ENCODE measurements around the gene FBXO21.

Gene FBXO21

DNA sequence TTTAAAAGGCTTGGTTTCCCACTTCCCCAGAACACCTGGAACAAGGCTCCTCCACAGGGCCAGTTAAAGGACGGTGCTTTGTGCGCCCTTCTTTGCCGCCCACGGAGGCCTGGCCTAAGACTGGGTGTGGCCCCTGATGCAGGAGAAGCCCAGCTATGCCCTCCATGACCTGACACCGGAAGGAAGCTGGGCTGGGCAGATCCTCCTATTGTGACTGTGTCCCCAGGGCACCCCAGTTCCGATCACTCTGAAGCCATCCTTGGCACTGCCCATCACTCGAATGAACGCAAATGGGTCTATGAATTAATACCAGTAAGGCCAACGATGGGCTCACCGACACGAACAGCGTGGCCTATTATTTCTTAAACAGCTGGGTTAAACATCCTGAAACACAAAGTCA, 42.6 kb downstream of the FBXO21 start:
- Mint-ChIP-seq H3K27ac (no peak overlapping the region), H3K9me3 (no peaks in the 10 kb centered on the region), H3K36me3 (peaks cover 41 to 61% of the 10 kb centered on the region in 2 donors), H3K4me1 (peaks cover 12 to 18% of the 10 kb centered on the region in 2 donors), H3K27me3 (no peaks in the 10 kb centered on the region), H3K4me3 (no peak overlapping the region)
- DNase-seq (no peak), ATAC-seq (replicated peaks) (no peak)

- no peak overlapping the region for H3K4me3 Mint-ChIP-seq
- no peak overlapping the region for H3K27ac Mint-ChIP-seq
- peaks cover 26 to 58% of the 10 kb centered on the region in 2 donors for H3K36me3 Mint-ChIP-seq
- peaks cover 7 to 15% of the 10 kb centered on the region in 2 donors for H3K4me1 Mint-ChIP-seq
- no peaks in the 10 kb centered on the region for H3K27me3 Mint-ChIP-seq
- no peak for ATAC-seq (replicated peaks)
- DNase-seq = no peak
- H3K9me3 Mint-ChIP-seq = no peaks in the 10 kb centered on the region
Measured at GRCh38 chr12:117145597-117146154, 44.6 kb downstream of the FBXO21 start.

GRCh38 chr12:117144599-117144998, 45.7 kb downstream of the FBXO21 start:
- Mint-ChIP-seq H3K27me3 (no peaks in the 10 kb centered on the region), H3K9me3 (no peaks in the 10 kb centered on the region), H3K27ac (no peak overlapping the region), H3K4me1 (peaks cover 4 to 10% of the 10 kb centered on the region in 2 donors), H3K4me3 (no peak overlapping the region), H3K36me3 (peaks cover 18 to 55% of the 10 kb centered on the region in 2 donors)
- DNase-seq (no peak), ATAC-seq (replicated peaks) (no peak)

DNA sequence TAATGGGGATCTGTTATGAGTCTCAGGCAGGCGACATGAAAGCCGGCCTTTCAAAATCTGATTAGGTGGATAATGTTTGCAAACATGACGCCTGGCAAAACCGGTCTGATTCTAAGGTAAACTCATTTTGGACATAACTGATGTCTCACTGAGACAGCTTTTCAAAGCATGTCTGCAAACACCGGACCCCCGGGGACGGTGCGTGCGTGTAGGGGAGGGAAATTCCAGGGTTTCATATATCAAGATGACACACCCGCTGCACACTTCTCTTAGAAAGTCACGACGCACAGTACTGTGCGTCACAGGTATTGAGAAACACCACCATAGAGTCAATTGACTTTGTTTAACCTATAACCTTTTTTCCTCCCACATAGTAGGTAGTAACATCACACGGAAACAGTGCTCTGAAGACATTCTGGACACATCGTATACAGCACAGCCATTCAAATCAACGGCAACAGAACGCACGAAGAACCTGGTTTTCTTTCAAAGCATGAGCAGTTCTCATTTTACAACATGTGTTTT, 47.2 kb downstream of the FBXO21 start:
- ATAC-seq (replicated peaks) (peak; percentile 23 to 78), DNase-seq (no peak)
- Mint-ChIP-seq H3K9me3 (no peaks in the 10 kb centered on the region), H3K27ac (peak overlapping the region; percentile 83), H3K36me3 (peaks cover 17 to 49% of the 10 kb centered on the region in 2 donors), H3K27me3 (no peaks in the 10 kb centered on the region), H3K4me3 (no peak overlapping the region), H3K4me1 (peaks cover 0 to 8% of the 10 kb centered on the region in 2 donors)

- H3K9me3 Mint-ChIP-seq = no peaks in the 10 kb centered on the region
- peaks cover 17 to 44% of the 10 kb centered on the region in 2 donors for H3K36me3 Mint-ChIP-seq
- no peaks in the 10 kb centered on the region for H3K27me3 Mint-ChIP-seq
- no peak overlapping the region for H3K4me3 Mint-ChIP-seq
- H3K4me1 Mint-ChIP-seq = peaks cover 0 to 5% of the 10 kb centered on the region in 2 donors
- peak overlapping the region; percentile 83 for H3K27ac Mint-ChIP-seq
- DNase-seq = peak; percentile 41
- peak; percentile 71 to 72 for ATAC-seq (replicated peaks)
Measured at GRCh38 chr12:117142094-117142493, 48.2 kb downstream of the FBXO21 start.

GRCh38 chr12:117141097-117141898, 49.0 kb downstream of the FBXO21 start:
- no peak for ATAC-seq (replicated peaks)
- Mint-ChIP-seq H3K4me3 (no peak overlapping the region), H3K27ac (no peak overlapping the region), H3K4me1 (peaks cover 0 to 5% of the 10 kb centered on the region in 2 donors), H3K36me3 (peaks cover 15 to 37% of the 10 kb centered on the region in 2 donors), H3K9me3 (no peaks in the 10 kb centered on the region), H3K27me3 (no peaks in the 10 kb centered on the region)
- DNase-seq = no peak

DNA sequence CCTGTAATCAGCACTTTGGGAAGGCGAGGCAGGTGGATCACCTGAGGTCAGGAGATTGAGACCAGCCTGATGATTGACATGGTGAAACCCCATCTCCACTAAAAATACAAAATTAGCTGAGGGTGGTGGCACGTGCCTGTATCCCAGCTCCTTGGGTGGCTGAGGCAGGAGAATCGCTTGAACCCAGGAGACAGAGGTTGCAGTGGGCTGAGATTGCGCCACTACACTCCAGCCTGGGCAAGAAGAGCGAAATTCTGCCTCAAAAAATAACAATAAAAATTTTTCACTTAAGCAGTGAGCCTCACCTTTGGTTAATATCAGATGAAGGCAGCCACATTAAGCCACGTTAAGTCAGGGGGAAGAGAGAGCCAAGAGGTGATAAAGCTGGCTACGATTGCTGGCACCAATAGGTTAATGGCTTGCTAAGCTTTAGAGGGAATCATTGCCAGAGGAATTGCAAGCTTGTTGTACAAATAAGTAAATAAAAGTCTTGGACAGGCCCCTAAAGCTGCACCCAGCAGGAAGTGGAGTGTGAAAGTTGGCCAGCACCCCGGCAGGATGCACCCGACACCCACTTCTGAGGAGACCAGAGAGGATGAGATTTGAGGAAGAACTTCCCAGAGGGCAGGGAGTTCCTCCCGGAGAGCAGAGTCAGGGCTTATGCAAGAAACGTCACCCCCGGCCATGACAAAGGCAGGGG, 49.7 kb downstream of the FBXO21 start:
- H3K4me1 Mint-ChIP-seq = peaks cover 0 to 5% of the 10 kb centered on the region in 2 donors
- peak overlapping the region; percentile 9 for H3K27ac Mint-ChIP-seq
- peaks cover 9 to 31% of the 10 kb centered on the region in 2 donors for H3K36me3 Mint-ChIP-seq
- no peaks in the 10 kb centered on the region for H3K9me3 Mint-ChIP-seq
- no peak overlapping the region for H3K4me3 Mint-ChIP-seq
- ATAC-seq (replicated peaks) = no peak
- H3K27me3 Mint-ChIP-seq = no peaks in the 10 kb centered on the region
- DNase-seq = no peak

DNA sequence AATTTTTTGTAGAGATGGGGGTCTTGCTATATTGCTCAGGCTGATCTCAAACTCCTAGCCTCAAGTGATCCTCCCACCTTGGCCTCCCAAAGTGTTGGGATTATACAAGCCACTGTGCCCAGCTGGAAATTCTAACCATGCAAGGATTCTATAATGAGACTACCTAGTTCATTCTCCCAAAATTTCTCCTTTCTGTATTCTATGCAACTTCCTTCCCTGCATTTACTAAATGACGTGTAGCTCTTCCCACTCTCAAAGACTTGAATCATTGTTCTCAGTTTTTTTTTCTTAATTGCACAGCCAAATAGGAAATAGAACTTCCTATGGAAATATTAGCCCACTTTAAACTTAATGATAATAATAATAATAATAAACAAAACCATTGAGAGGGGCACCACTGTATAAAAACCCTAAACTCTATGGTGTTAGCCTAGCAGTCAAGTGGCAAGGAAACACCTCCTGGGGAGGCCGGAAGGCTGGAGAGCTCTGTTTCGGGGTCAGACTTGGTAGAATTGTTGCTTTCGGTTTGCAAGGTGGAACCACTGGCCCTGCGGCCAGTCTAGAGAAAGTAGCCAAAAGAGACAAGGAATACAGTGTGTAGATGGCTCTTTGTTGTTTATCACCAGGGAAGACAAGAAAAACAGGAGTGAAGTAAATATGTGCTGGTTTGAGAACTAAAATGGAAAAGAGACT, 51.1 kb downstream of the FBXO21 start:
- H3K9me3 Mint-ChIP-seq = no peaks in the 10 kb centered on the region
- peaks cover 2 to 7% of the 10 kb centered on the region in 2 donors for H3K4me1 Mint-ChIP-seq
- H3K27ac Mint-ChIP-seq = no peak overlapping the region
- DNase-seq = no peak
- ATAC-seq (replicated peaks) = no peak
- H3K4me3 Mint-ChIP-seq = no peak overlapping the region
- H3K36me3 Mint-ChIP-seq = peaks cover 8 to 28% of the 10 kb centered on the region in 2 donors
- no peaks in the 10 kb centered on the region for H3K27me3 Mint-ChIP-seq

- H3K27ac Mint-ChIP-seq = no peak overlapping the region
- no peak overlapping the region for H3K4me3 Mint-ChIP-seq
- DNase-seq (no peak), ATAC-seq (replicated peaks) (no peak)
- H3K9me3 Mint-ChIP-seq = no peaks in the 10 kb centered on the region
- peaks cover 6 to 10% of the 10 kb centered on the region in 2 donors for H3K4me1 Mint-ChIP-seq
- peaks cover 0 to 4% of the 10 kb centered on the region in 2 donors for H3K36me3 Mint-ChIP-seq
- H3K27me3 Mint-ChIP-seq = no peaks in the 10 kb centered on the region
Measured at GRCh38 chr12:117134721-117135120, 55.5 kb downstream of the FBXO21 start.

- Mint-ChIP-seq H3K4me1 (peaks cover 6 to 10% of the 10 kb centered on the region in 2 donors), H3K9me3 (no peaks in the 10 kb centered on the region), H3K27ac (peak overlapping the region; percentile 93), H3K27me3 (no peaks in the 10 kb centered on the region), H3K36me3 (peaks cover 0 to 4% of the 10 kb centered on the region in 2 donors), H3K4me3 (peak overlapping the region; percentile 26 to 67)
- ATAC-seq (replicated peaks) (peak; percentile 93), DNase-seq (peak; percentile 53)
Measured at GRCh38 chr12:117134059-117134458, 56.2 kb downstream of the FBXO21 start.

GRCh38 chr12:117130801-117131200, 59.5 kb downstream of the FBXO21 start:
- DNase-seq = no peak
- Mint-ChIP-seq H3K36me3 (peaks cover 0 to 4% of the 10 kb centered on the region in 2 donors), H3K4me3 (no peak overlapping the region), H3K4me1 (peaks cover 6 to 10% of the 10 kb centered on the region in 2 donors), H3K27ac (no peak overlapping the region), H3K9me3 (peaks cover 0 to 2% of the 10 kb centered on the region in 2 donors), H3K27me3 (no peaks in the 10 kb centered on the region)
- ATAC-seq (replicated peaks) = no peak

- DNase-seq (no peak), ATAC-seq (replicated peaks) (no peak)
- no peak overlapping the region for H3K27ac Mint-ChIP-seq
- peaks cover 8 to 10% of the 10 kb centered on the region in 2 donors for H3K4me1 Mint-ChIP-seq
- H3K36me3 Mint-ChIP-seq = peaks cover 0 to 4% of the 10 kb centered on the region in 2 donors
- peaks cover 0 to 2% of the 10 kb centered on the region in 2 donors for H3K9me3 Mint-ChIP-seq
- no peak overlapping the region for H3K4me3 Mint-ChIP-seq
- no peaks in the 10 kb centered on the region for H3K27me3 Mint-ChIP-seq
Measured at GRCh38 chr12:117129391-117129790, 60.9 kb downstream of the FBXO21 start.

GRCh38 chr12:117127933-117128823, 62.1 kb downstream of the FBXO21 start:
- Mint-ChIP-seq H3K27me3 (no peaks in the 10 kb centered on the region), H3K9me3 (peaks cover 0 to 2% of the 10 kb centered on the region in 2 donors), H3K4me3 (no peak overlapping the region), H3K27ac (no peak overlapping the region), H3K4me1 (peaks cover 0 to 1% of the 10 kb centered on the region in 2 donors), H3K36me3 (peaks cover 0 to 3% of the 10 kb centered on the region in 2 donors)
- ATAC-seq (replicated peaks) (no peak), DNase-seq (no peak)

Measured in stimulated activated naive B cell treated with anti-CD40 and anti-IgM and Interleukin-4, amounts not matched to agents 10 μg/mL and 1 μg/mL and 100 μg/mL, for 72 hours (primary cell).